Breast epithelium (tissue), 4 donors: ENCODE measurements around the gene SLC22A23. TPM values are rescaled to one million over a fixed set of nuclear protein-coding genes. Genes with fewer than 3 reads are reported as not detected.

ENCODE experiments used
- DNase-seq, 2 donors: peaks; one replicate each; pipeline ENCODE4 v3.0.0-alpha.2; 2019; ENCODE audit warnings: low spot score in 2 of 2
- H3K27ac ChIP-seq, 2 donors: fragments of 200-600 bp; sonication (generic) in 1 of 2; one replicate each; pipeline ENCODE4 v1.5.1; 2016 to 2019; ENCODE audit warnings: mild to moderate bottlenecking in 1 of 2
- H3K27me3 ChIP-seq, 2 donors: fragments of 200-600 bp; sonication (generic) in 1 of 2; one replicate each; pipeline versions ENCODE4 v1.5.1 to v1.6.0; 2017 to 2019; ENCODE audit warnings: control low read depth in 1 of 2, mild to moderate bottlenecking in 1 of 2
- H3K36me3 ChIP-seq: fragments of 200-600 bp; one replicate; pipeline ENCODE4 v1.5.1; 2019
- H3K4me1 ChIP-seq, 2 donors: fragments of 200-600 bp; sonication (generic); one replicate each; pipeline ENCODE4 v1.5.1; 2016 to 2019; ENCODE audit warnings: control low read depth in 1 of 2
- H3K4me3 ChIP-seq, 3 donors: fragments of 200-600 bp; sonication (generic); 1 replicate in 2 of 3; 2 replicates in 1 of 3; pipeline ENCODE4 v1.5.1; 2016 to 2019; ENCODE audit warnings: mild to moderate bottlenecking in 3 of 3, moderate library complexity in 2 of 3
- H3K9me3 ChIP-seq, 2 donors: fragments of 200-600 bp; sonication (generic) in 1 of 2; one replicate each; pipeline ENCODE4 v1.5.1; 2016 to 2019; ENCODE audit warnings: control low read depth in 1 of 2
- CTCF ChIP-seq, 3 donors: fragments of 450-650 bp; IDR thresholded peaks; one replicate each; pipeline ENCODE4 v1.5.1; 2016 to 2017; ENCODE audit warnings: antibody characterized with exemption in 3 of 3, mild to moderate bottlenecking in 3 of 3, moderate library complexity in 3 of 3
- POLR2A ChIP-seq: fragments of 450-650 bp; IDR thresholded peaks from one replicate; pipeline ENCODE4 v1.6.1; 2016; ENCODE audit warnings: antibody characterized with exemption, mild to moderate bottlenecking, moderate library complexity
- POLR2AphosphoS5 ChIP-seq, 3 donors: sonication (generic); formaldehyde crosslinking; IDR thresholded peaks; one replicate each; pipeline ENCODE4 v1.6.1; 2017; ENCODE audit warnings: antibody characterized with exemption in 3 of 3
- intact Hi-C: fragments of 100-400 bp; cut with DNase I; formaldehyde crosslinking; loops from one replicate; pipeline ENCODE4 v1.15.1; 2023; ENCODE audit warnings: low total_unique reads
- total RNA-seq, 3 donors: library from RNA; depleted of rRNA; stranded (reverse); fragments of >200 nt; gene quantifications; one replicate each; pipeline ENCODE4 v1.1.0, GENCODE V29; 2016

The SLC22A23 gene
- total RNA-seq, 3 donors from 2014 or later: 10.9 to 26.3 (median 22.9) TPM

DNA sequence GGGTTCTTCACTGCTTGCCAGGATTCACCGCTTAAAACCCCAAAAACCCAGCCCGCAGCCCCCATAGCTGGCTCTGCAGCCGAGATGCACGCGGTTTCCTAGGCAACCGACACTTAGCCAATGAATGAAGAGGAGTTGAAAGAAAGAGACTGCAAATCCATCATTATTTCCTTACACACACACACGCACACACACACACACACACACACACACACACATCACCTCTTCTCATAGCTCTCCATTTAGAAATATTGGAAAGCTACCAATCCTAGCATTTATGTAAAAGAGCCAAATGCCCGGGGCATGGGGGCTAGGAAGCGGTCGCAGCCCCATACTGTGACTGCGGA, 226.0 kb downstream of the SLC22A23 start:
- H3K36me3 ChIP-seq: no peaks in the 10 kb centered on the region
- TF ChIP-seq CTCF (IDR thresholded peaks at IDR 0.05) (no peak), POLR2AphosphoS5 (IDR thresholded peaks at IDR 0.05) (no peak), POLR2A (no peak)
- intact Hi-C loops: no loop called here

DNA sequence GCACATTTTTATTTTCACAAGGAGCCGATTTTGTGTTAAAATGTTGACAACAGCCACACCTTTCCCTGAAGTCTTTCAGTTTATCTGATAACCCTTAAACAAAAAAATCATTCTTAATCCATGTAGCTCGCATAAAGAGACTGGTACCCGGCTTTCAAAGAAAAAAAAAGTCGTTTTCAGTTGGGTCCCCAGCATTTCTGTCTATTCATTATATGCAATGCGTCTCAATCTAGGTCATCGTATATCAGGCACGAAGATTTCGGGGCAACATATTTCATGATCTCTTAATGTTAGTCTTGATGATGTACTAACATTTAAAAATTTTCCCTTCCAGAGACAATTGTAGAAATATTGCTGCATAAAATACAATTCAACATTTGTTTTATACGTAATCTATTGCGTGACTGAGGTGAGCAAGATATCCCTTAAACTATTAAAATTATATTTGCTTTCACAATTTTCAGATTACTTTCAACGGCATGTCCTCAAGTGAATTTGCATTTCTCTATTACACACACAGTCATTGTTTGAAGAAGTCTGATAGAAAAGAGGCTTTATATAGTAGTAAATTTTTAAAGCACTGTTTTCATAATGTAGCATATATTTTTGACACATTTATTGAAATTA, 226.5 kb downstream of the SLC22A23 start:
- peaks cover 5 to 44% of the 10 kb centered on the region in 2 donors for H3K27me3 ChIP-seq
- DNase-seq: no peak
- TF ChIP-seq CTCF (IDR thresholded peaks at IDR 0.05) (no peak), POLR2AphosphoS5 (IDR thresholded peaks at IDR 0.05) (no peak), POLR2A (no peak)
- peaks cover 11 to 25% of the 10 kb centered on the region in 2 donors for H3K4me1 ChIP-seq
- no peak overlapping the region for H3K27ac ChIP-seq
- no peaks in the 10 kb centered on the region for H3K9me3 ChIP-seq
- no peaks in the 10 kb centered on the region for H3K36me3 ChIP-seq
- H3K4me3 ChIP-seq: peak overlapping the region in 2 of 3 donors; percentile 4 to 60
- intact Hi-C loops: no loop called here

More for the DNA sequence above, 226.0 kb downstream of the SLC22A23 start:
- peak overlapping the region; percentile 59 to 75 (median 60) for H3K4me3 ChIP-seq
- peak overlapping the region; percentile 80 to 85 for H3K27ac ChIP-seq
- H3K4me1 ChIP-seq: peaks cover 11 to 25% of the 10 kb centered on the region in 2 donors
- peaks cover 5 to 44% of the 10 kb centered on the region in 2 donors for H3K27me3 ChIP-seq
- no peak for DNase-seq
- no peaks in the 10 kb centered on the region for H3K9me3 ChIP-seq

DNA sequence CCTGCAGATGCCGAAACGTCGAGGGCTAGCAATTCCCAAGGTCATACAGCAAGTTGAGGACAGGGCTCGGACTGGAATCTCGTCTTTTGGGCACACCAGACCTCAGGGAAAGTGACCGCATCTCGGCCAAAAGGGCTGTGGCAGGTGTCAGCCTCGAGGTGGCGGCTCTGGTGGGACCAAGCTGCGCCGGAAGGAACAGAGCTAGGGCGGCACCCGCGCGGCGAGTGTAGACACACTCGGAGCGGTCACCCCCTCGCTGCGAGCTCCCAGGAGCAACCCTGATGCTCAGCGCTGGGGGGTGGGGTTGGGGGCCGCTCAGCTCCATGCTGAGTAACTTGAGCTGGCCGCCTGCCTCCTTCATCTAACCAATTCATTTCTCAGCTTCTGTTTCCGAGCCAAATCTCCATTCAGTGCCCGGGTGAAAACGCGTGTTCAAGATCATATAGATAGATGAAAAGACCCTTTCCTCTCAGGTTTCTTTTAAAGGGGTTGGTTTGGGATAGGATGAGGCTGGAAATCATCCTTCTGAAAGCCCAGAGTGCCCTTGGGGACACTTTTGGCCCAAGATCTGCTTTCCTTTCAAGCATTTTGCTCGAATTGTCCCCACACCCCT, 227.2 kb downstream of the SLC22A23 start:
- Histone ChIP-seq H3K4me1 (peaks cover 11 to 25% of the 10 kb centered on the region in 2 donors), H3K27ac (no peak overlapping the region), H3K36me3 (no peaks in the 10 kb centered on the region), H3K27me3 (peaks cover 5 to 44% of the 10 kb centered on the region in 2 donors), H3K9me3 (no peaks in the 10 kb centered on the region), H3K4me3 (peak overlapping the region in 2 of 3 donors; percentile 4 to 71)
- no peak for DNase-seq
- TF ChIP-seq POLR2AphosphoS5 (IDR thresholded peaks at IDR 0.05): no peak
- no peak for TF ChIP-seq CTCF (IDR thresholded peaks at IDR 0.05)
- TF ChIP-seq POLR2A: no peak
- intact Hi-C loops: no loop called here

- peaks cover 11 to 25% of the 10 kb centered on the region in 2 donors for H3K4me1 ChIP-seq
- no peaks in the 10 kb centered on the region for H3K9me3 ChIP-seq
- intact Hi-C loops: no loop called here
- no peak overlapping the region for H3K27ac ChIP-seq
- peak overlapping the region; percentile 37 to 71 (median 50) for H3K4me3 ChIP-seq
- DNase-seq: no peak
- H3K36me3 ChIP-seq: no peaks in the 10 kb centered on the region
- H3K27me3 ChIP-seq: peaks cover 5 to 39% of the 10 kb centered on the region in 2 donors
- TF ChIP-seq CTCF (IDR thresholded peaks at IDR 0.05): no peak
- TF ChIP-seq POLR2AphosphoS5 (IDR thresholded peaks at IDR 0.05): no peak
- no peak for TF ChIP-seq POLR2A
Observed at GRCh38 chr6:3228771-3229565, 227.9 kb downstream of the SLC22A23 start.
